ENCODE measurements around the gene AK8.

The AK8 gene

DNA sequence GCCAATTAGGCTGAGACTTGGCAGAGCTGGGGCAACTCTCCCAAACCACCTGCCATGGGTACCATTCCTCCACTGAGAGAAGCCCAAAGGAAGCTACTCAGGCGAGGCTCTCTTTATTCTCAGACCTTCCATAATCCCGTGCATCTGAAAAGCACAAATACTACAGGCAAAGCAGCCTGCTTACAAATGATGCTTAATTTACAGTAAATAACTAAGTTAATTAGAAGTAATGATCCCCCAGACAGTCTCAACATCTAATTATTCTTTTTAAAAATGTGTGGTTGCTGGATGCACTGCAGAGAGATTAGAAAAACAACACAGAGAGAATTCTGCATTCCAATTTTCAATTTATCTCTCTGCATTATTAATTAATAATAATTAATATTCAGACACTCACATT is 53.1 kb downstream of the AK8 start:
- DNase-seq, result no peak

DNA sequence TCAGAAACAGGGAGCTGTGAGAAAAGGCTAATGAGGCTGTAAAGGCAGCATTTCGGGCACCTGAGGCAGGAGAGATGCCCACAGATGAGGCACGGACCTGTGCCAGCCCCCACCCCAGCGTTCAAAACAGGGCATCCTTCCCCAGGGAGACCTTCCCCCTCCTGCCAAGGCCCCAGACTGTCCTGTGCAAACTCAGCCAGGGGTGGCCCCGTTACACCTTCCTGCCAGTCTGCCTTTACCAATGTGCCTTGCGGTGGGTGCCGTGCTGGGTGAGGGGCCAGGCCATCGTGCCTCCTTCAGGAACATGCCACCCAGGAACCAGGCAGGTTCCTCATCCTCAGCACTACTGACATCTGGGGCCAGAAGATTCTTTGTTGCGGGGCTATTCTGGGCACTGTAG is 53.9 kb downstream of the AK8 start:
- no peak for DNase-seq

DNA sequence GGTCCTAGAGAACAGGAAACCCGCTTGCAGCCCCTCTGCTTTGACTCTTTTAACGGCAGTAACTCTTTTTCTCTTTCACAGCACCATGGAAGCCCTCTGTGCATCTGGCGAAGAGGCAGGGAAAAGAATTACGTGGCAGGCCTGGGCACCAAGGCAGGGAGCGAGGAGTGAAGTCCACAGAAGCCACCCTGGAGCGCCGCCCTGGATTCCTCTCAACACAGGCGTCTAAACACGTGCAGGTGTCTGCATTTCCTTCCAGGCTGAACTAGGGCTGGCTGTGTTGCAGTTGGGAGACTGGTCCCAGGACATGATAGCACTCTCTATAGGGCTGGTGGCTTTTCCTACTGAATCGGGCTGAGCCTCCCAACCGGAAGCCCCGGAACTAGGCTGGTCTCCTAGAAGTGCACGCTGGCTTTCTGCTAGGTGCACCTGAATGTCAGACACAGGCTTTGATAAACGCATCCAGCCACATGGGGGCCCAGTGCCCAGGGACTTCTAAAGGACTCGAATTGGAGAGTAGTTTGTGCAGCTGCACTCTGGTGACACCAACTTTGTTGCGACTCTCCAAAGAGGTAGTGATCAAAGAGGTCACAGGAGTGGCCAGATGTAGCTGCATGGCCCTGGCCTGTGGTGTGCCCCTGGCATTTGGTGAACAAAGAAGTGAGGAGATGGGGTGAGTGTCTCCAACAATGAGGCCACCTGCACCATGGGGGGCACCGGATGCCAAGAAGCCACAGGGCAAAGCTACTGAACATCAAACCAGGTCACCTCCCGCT is 54.5 kb downstream of the AK8 start:
- DNase-seq, result no peak

DNA sequence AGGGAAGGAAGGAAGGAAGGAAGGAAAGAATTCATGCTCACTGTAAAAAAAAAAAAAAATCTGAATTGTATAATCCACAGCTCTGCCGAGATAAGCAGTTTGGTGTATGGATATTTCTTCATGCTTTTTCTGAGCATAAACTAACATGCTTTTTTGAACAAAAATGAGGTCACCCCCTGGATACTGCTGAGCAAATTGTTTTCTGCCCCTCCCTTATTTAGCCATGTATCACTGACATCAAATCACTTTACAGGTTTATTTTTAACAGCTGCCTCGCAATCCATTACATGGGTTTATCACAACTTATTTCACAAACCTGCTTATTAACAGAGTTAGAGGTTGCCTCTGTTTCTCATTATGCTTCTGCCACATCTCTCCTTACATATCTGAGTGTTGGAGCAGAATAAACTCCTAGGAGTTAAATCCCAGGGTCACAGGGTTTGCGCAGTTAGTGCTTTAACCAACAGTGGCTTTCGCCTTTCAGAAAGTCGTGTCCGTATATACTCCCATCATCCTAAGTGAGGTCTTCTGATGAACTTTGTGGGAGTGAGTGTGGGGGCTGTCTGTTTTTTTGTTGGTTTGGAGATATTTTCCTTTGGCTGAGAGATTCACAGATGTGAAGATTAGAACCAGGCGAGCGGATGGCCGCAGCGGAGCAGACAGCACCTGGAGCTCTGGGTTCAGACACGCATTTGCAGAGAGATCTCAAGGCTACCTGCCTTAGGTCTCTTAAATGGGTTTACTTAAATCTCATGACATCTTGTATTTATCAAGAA is 57.7 kb downstream of the AK8 start:
- no peak for DNase-seq

DNA sequence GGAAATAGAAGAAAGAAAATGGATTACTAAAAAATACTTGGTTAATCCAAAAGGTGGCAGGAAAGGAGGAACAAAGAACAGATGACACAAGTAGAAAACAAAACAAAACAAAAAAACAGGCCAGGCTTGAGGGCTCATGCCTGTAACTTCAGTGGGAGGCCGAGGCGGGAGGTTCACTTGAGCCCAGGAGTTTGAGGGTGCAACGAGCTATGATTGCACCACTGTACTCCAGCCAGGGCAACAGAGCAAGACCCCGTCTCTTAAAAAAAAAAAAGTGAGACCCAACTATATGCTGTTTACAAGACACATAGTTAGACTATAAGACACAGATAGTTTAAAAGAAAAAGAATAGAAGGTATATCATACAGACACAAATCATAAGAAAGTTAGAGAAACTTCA is 59.5 kb downstream of the AK8 start:
- DNase-seq, result no peak

DNA sequence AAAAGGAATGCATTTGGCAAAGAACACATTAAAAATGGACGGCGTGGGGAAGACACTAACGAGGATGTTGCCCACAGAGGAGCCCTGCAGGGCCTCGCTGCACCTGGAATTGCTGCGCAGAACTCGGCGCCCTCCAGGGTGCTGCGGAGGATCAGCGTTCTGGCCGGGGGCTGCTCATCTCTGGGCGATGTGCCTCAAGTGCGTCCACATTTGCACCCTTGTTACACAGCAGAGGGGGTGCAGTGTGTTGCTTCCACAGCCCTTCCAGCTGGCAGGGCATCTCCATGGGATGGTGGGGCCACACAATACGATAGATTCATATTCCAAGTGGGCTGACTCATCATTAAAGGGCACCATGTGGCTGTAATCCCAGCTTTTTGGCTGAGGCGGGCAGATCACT is 63.1 kb downstream of the AK8 start:
- DNase-seq, result no peak

DNA sequence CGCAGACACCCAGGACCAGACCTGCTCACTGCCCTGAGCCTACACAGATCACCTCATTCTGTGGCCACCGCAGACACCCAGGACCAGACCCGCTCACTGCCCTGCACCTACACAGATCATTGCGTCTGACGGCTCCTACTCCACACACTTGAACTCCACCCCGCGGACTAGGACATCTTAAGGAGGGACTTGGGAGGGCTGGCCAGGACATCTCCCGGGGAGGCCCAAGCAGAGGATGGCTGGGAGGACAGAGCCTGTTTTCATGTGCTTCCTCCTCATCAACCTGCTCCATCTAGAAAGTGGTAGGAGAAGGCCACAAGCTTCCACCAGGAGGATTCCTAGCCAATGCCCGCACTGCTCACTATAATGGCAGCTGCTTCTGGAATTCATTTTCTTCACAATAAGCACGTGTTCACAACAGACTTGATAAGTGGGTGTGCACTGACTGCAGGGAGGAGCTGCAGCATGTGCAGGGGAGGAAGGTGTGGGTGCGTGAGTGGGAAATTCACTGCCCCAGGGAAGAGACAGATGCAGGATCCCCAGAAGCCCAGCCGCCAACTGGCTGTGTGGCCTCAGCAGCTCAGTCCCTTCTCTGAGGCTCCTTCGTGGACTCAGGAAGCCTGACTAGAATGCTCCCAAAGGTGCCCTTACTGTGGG is 64.8 kb downstream of the AK8 start:
- no peak for DNase-seq

DNA sequence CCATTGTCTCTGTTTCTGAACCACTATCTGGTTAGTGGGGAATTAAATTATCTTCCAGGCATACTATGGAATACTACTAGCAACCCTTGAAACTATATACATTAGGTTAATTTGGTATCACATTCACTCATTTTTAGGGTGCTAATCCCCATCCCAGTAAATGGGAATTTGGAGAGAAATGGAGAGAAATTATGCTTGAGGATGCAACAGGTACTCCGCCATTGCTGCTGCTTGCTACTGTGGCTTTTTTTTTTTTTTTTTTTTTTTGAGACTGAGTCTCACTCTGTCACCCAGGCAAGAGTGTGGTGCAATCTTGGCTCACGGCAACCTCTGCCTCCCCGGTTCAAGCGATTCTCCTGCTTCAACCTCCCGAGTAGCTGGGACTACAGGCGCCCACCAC is 66.1 kb downstream of the AK8 start:
- no peak for DNase-seq

DNA sequence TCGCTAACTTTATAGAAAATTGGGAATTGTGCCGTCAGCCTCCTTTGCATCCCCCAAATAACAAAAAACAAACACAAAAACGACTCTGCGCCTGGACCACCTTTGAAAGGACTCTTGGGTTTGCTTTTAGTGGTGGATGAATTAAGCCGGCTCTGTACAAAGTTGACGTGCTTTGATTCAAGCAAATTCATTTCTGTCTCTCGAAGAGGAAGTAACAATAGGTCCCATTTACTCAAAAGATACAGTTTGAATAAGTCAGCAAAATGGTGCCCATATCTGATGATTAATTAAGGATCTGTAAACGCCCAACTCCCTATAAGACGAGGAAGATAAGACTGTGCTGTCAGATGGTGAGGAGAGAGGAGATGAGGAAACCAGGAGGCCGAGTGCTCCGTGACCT is 67.8 kb downstream of the AK8 start:
- no peak for DNase-seq

DNA sequence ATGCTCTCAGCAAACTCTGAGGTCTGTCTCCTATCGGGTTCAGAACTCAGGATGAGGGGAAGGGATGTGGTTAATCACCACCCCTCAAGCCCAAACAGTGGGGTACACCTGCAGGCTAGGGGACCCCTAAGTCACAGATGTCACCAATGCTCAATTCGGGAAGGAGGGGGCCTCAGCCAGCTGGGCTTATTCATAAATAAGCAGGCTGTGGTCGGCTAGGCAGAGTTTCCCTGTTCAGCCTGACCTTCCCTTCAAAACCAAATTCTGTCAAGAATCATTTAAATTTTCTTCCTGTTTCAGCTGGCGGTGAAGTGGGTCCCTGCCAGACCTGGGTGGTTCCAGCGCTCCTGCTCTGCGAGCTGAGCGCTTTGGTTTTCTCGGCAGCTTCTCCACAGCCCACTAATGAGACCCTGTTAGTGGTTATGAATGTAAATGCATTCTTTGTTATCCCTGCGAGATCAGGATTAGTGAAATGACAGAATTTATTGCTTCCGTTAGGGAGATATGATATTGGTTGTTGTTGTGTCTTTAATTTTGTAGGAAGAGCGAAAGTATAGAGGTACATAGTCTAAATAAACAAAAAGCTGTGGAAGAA is 68.3 kb downstream of the AK8 start:
- DNase-seq, result no peak

DNA sequence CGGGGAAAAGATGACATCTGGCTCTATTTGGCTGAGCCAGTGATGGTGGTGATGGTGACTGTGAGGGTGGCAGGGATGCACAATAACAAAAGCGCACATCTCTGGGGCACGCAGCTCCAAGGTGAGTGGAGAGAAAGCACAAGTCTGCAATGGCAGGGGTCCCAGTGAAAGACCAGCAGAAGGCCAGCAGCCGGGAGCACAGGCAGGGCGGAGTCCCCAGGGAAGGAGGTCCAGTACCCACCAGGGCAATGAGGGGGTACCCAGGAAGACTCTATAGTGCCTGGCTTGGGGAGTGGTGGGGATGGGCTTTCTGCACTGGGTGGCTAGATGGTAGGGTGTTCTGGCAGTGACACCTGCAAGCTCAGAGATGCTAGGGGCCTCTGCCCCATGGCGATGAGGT is 69.4 kb downstream of the AK8 start:
- DNase-seq, result no peak

DNA sequence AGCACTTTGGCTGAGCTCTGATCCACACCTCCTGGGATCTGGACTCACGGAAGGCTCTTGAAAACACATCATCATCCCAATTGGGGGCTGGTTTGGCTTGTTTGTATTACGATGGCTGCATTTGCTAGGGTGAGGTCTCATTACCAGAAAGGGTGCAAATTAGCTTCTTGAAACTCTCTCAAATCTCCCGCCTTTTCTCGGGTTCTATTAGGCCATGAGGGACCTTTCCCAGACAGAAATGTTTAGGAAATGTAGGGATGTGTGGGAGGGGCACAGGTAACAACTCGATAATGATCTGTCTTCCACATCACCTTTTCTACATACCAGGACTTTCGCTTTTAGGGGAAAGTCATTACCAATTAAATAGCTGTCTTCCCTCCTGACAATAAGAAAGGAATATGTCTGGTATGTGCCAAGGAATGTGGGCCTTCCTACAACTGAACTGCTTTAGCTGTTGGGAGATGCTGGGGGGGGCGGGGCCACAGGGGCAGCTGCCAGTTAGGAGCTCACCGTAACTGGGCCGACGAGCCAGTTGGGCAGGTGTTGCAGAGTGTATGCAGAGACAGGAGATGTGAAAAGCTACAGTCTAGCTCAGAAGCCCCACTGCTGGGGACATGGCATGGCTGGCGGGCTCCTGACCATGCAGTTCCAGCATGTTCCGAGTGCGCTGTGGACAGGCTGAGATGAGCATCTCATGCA is 71.2 kb downstream of the AK8 start:
- no peak for DNase-seq

DNA sequence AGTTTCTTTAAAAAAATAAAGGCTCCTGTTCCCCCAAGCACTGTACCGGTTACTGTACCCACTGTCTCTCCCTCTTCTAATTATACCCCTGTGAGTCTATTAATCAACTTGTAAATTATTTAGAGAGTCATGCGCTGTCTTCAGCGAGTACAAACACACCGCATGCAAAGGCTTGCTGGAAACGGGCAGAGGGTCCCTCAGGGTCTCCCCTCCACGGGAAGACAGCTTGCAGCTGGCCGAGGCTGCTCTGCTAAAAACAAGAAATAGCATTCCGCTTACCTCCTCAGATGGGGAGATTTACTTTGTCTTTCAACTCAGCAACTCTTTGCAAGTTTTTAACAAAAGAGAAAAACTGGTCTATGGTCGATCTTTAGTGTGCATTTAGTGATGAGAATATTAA is 71.8 kb downstream of the AK8 start:
- no peak for DNase-seq

DNA sequence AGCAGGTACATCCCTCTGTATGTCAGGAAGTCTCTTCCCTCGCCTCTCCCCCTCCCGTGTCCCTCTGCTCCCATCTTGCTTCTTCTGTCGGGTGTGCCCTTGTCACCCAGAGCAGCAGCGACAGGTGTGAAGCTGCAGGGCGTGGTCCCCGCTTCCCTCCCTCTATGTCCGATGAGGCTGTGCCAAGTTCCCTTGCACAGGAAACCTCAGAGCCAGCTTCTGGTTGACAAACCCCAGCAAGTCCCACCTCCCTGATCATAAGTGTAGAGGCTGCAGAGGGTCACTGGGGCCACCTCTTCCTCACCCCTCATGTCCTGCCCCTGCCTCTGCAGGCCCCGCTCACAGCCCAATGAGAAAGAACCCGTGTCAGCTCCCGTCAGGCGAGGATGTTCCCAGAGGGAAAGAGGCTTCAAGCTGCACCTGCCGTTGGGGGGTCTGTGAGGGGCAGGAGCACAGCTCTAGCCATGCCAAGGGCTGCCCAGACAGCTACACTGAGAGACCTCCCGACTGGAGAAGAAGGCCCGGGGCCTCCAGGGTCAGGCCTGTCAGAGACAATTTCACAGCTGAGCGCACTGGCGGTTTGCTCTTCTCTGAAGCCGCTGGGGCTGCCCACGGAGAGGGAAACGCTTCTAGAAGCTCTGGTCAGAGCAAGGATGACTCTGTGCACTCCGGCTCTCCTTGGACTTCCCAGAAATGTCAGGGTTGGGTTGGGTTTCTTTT is 73.3 kb downstream of the AK8 start:
- DNase-seq, result no peak

DNA sequence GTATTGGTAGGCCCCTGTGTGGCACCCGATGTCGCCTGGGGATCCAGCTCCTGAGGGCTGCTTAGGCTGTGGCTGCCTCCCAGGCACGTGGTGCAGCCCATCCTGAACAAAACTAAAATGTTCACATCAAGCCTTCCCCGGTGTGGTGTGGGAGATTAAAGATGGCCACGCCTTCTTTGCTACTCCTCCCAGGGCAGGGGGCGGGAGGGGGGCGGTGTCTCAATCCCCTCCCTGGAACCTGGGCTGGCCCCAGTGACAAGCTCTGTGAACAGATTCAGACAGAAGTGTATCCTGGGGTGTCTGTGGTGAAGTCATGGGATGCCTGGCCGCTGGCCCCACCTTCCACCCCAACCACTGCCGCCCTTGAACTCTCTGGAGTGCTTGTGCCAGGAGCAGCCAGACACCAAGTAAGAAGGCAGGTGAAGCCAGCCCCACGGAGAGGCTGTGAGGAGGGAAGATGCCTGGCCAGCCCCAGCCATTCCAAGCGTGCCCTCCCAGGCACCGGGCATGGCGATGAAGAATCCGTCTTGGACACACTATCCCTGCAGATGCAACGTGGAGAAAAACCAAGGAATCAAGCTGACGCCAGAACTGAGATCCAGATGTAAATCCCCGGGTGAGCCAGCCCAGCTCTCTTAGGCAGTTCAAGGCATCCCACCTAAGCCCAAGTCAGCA is 75.8 kb downstream of the AK8 start:
- no peak for DNase-seq

DNA sequence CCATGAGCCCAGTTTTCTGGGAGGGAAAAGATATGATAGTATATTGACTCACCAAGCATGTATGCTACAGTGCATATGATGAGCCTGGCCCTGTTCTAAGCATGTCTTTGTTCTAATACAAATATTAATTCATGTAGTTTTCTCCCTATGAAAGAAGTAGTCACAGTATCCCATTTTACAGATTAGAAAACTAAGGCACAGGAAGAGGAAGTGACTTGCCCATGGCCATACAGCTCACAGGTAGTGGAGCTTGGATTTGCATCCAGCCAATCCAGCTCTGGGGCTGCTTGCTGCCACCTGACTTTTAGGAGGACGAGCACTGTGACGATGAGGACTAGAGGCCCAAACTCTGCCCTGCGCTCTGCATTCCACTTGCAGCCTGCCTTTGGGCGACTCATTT is 76.4 kb downstream of the AK8 start:
- no peak for DNase-seq

DNA sequence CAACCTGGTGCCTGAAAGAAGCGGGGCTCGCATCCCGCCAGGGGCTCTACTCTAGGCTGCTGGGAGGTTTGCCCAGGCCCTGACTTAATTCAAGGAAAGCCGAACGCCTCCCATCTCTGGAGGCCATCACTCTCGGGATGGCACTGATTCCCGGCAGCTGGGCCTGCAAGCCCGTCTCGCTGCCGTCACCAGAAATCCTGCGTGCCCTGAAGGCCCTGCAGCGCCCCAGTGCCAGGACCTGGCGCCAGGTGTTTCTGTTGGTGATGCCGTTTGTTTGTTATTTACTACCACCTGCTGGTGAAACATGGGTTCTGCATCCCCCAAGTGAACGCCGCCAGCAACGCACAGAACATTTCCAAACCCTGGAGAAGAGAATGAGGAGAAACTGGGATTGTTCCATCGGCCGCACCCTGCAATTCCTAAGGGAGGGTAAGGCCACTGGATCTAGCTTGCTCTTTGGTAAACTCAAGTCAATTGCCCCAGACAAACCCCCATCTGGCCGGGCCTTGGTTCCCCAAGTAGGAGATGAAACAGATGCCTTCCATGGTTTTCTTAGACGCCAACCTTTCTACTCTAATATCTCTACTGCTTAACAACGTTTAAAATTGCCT is 77.9 kb downstream of the AK8 start:
- no peak for DNase-seq

DNA sequence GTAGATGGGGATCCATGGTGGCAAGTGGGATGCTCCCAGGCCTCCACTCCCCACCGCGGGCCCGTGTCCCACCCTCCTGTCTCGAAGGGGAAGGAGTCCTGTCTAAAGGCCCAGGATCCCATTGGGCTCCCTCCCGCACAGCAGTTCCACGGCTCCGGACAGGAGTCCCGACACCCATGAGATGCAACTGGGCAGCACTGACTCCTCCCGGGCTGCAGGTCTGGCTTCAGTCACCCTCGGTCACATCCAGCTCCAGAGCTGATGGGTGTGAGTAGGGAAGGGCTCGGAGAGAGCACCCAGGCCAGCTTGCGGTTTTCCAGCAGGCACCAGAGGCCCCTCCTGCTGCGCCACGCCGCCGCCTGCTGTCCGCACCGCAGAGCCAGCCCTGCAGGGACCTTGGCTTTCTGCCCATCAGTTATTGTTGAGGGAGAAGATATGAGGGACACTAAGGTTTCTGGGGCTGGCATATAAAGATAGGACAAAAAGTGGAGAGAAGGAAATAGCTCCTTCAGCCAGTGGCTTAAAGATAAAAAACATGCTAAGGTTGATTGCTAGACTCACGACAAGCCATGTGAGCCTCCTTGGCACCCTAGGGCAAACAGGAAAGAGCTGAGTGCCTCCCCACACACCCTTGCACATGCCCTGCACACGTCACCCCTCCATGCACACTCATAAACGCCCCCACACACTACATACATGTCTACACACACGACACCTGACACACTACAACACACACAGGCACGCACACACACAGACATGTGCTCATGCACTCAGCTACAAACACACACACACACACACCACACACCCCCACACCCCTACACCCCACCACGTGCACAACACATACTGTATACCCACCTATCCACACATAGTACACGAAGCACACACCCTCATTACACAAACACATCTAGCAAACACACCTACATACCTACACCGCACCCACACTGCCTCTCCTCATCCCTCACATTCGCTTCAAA is 79.0 kb downstream of the AK8 start:
- DNase-seq, result no peak

DNA sequence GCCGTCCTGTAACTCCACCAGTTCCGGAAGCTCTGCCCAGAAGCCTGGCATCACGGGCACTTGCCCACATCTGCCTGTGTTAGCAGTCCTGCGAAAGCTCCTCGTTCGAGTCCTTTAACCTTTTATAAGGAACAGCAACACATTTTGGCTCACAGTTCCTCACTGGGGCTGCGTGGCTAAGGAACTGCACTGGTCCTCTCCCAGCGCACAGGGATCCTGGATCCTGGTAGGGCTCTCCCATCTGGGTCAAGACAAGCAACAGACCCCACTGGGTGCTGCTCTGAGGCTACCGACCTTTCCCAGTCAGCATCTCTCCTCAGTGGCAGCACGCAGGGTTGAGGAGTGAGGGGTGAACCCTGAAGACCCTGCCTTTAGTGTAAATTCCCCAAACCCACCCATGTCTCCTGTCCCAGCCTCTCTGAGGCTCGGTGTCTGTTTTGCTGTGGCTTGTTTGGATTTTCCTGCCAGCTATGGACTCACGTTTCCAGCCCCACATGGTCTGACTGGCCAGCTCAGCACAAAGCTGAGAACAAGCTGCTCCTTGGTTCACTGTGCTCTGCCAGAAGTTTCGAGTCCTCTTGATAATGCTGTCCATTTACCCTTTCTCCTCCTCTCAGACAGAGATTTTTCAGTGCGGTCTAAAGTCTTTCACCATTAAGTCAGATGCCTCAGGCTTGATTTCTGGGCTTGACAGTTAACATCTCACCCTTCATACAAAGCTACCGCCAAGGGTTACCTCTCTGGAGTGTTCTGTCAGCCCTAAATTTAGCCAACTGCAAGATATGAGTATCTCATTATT is 80.0 kb downstream of the AK8 start:
- no peak for DNase-seq
